ENCODE data around the gene OR51F2.

DNA sequence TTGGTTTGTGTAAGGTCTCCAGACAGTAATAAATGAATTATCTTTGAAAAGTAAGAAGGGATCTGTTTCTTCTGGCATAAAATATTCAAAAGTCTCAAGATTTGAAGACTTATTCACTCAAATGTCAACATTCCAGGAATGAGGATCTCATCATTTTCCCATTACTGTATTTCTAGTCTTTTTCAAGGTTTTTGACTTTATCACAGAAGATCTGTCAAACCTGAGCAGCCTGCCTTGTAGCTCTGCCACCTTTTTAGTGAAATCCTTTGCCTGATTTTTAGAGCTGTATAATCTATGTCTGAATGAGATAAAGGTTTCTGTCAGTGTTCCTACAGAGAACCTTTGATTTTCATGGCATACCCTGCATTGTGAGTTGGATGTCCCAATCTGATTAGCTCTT is 4.0 kb downstream of the OR51F2 start:
- TF ChIP-seq EZH2 (IDR thresholded peaks at IDR 0.05; ENCODE audit: borderline replicate concordance, low read depth, low read length, poor library complexity, severe bottlenecking), result no peak
- TF ChIP-seq CTCF (conservative IDR thresholded peaks at IDR 0.05; ENCODE audit: low read depth, low read length), result no peak
